Measurements from ENCODE around the gene GLRB. TPM values are rescaled to one million over a fixed set of nuclear protein-coding genes. Genes with fewer than 3 reads are reported as not detected.
"Not testable (repeated sequence)": the region's sequence is repeated elsewhere in the genome, so short reads cannot be mapped to it uniquely, and the experiment has no call there.

GLRB gene
- total RNA-seq, 3 donors from 2014 or later, result 10.7 to 19.0 (median 11.8) TPM

GRCh38 chr4:157048248-157048647, 27.7 kb upstream of the GLRB start:
- no peak overlapping the region for H3K27ac ChIP-seq
- TF ChIP-seq POLR2A (IDR thresholded peaks at IDR 0.05) (no peak), CTCF (IDR thresholded peaks at IDR 0.05) (no peak), POLR2AphosphoS5 (IDR thresholded peaks at IDR 0.05) (no peak)
- intact Hi-C loops (cut with DNase I; ENCODE audit: low total_unique reads), result no loop called here
- no peaks in the 10 kb centered on the region for H3K36me3 ChIP-seq
- H3K27me3 ChIP-seq, result no peaks in the 10 kb centered on the region
- no peak overlapping the region for H3K4me3 ChIP-seq
- H3K9me3 ChIP-seq, result no peaks in the 10 kb centered on the region
- DNase-seq (ENCODE audit: low spot score in 2 of 2), result no peak
- no peaks in the 10 kb centered on the region for H3K4me1 ChIP-seq

GRCh38 chr4:157050561-157050960, 25.4 kb upstream of the GLRB start:
- H3K4me1 ChIP-seq, result no peaks in the 10 kb centered on the region

GRCh38 chr4:157052429-157053040, 23.4 kb upstream of the GLRB start:
- Histone ChIP-seq H3K4me1 (no peaks in the 10 kb centered on the region), H3K36me3 (no peaks in the 10 kb centered on the region), H3K27me3 (no peaks in the 10 kb centered on the region), H3K9me3 (no peaks in the 10 kb centered on the region), H3K4me3 (no peak overlapping the region), H3K27ac (no peak overlapping the region)
- intact Hi-C loops (cut with DNase I; ENCODE audit: low total_unique reads), result no loop called here
- TF ChIP-seq POLR2AphosphoS5 (IDR thresholded peaks at IDR 0.05) (no peak), POLR2A (IDR thresholded peaks at IDR 0.05) (no peak), CTCF (IDR thresholded peaks at IDR 0.05) (no peak)
- no peak for DNase-seq (ENCODE audit: low spot score in 2 of 2)

More at GRCh38 chr4:157050561-157050960, 25.4 kb upstream of the GLRB start:
- Histone ChIP-seq H3K36me3 (no peaks in the 10 kb centered on the region), H3K9me3 (no peaks in the 10 kb centered on the region), H3K4me3 (no peak overlapping the region), H3K27me3 (no peaks in the 10 kb centered on the region), H3K27ac (no peak overlapping the region)
- intact Hi-C loops (cut with DNase I; ENCODE audit: low total_unique reads), result no loop called here
- no peak for DNase-seq (ENCODE audit: low spot score in 2 of 2)
- TF ChIP-seq POLR2A (IDR thresholded peaks at IDR 0.05) (no peak), CTCF (IDR thresholded peaks at IDR 0.05) (no peak), POLR2AphosphoS5 (IDR thresholded peaks at IDR 0.05) (no peak)

GRCh38 chr4:157057218-157057617, 18.7 kb upstream of the GLRB start:
- DNase-seq (ENCODE audit: low spot score in 2 of 2), result no peak
- TF ChIP-seq POLR2AphosphoS5 (IDR thresholded peaks at IDR 0.05), result no peak
- no peak for TF ChIP-seq CTCF (IDR thresholded peaks at IDR 0.05)
- TF ChIP-seq POLR2A (IDR thresholded peaks at IDR 0.05), result no peak
- H3K4me1 ChIP-seq, result no peaks in the 10 kb centered on the region
- H3K27ac ChIP-seq, result no peak overlapping the region
- H3K36me3 ChIP-seq, result no peaks in the 10 kb centered on the region
- no peak overlapping the region for H3K4me3 ChIP-seq
- no peaks in the 10 kb centered on the region for H3K27me3 ChIP-seq
- no peaks in the 10 kb centered on the region for H3K9me3 ChIP-seq
- intact Hi-C loops (cut with DNase I; ENCODE audit: low total_unique reads), result no loop called here

GRCh38 chr4:157058899-157059298, 17.1 kb upstream of the GLRB start:
- H3K9me3 ChIP-seq; DNase-seq (ENCODE audit: low spot score in 2 of 2); H3K4me3 ChIP-seq; H3K27ac ChIP-seq; intact Hi-C loops (cut with DNase I; ENCODE audit: low total_unique reads); H3K36me3 ChIP-seq; H3K4me1 ChIP-seq; H3K27me3 ChIP-seq: not testable (repeated sequence)

GRCh38 chr4:157072002-157072401, 3.9 kb upstream of the GLRB start:
- Histone ChIP-seq H3K36me3 (no peaks in the 10 kb centered on the region), H3K27ac (no peak overlapping the region), H3K27me3 (no peaks in the 10 kb centered on the region), H3K9me3 (no peaks in the 10 kb centered on the region), H3K4me1 (no peaks in the 10 kb centered on the region), H3K4me3 (no peak overlapping the region)
- intact Hi-C loops (cut with DNase I; ENCODE audit: low total_unique reads), result no loop called here
- no peak for TF ChIP-seq CTCF (IDR thresholded peaks at IDR 0.05)
- no peak for TF ChIP-seq POLR2A (IDR thresholded peaks at IDR 0.05)
- TF ChIP-seq POLR2AphosphoS5 (IDR thresholded peaks at IDR 0.05), result no peak
- no peak for DNase-seq (ENCODE audit: low spot score in 2 of 2)

Data from breast epithelium (tissue), 4 donors.